ENCODE data around the gene FZR1. TPM values are rescaled to one million over a fixed set of nuclear protein-coding genes. Genes with fewer than 3 reads are reported as not detected.
"Not testable (repeated sequence)": the region's sequence is repeated elsewhere in the genome, so short reads cannot be mapped to it uniquely, and the experiment has no call there.

Gene FZR1
- total RNA-seq, 1 experiment from 2014 or later, result 48.2 TPM

- DNase-seq (ENCODE audit: low read depth), result peak; percentile 53
These were observed 38.9 kb downstream of the FZR1 start for GRCh38 chr19:3544742-3545668.

GRCh38 chr19:3545669-3546034, 39.5 kb downstream of the FZR1 start:
- DNase-seq (ENCODE audit: low read depth), result no peak

- DNase-seq (ENCODE audit: low read depth), result no peak
These were observed 40.0 kb downstream of the FZR1 start for GRCh38 chr19:3546119-3546518.

- no peak for DNase-seq (ENCODE audit: low read depth)
These were observed 41.2 kb downstream of the FZR1 start for GRCh38 chr19:3547301-3547731.

GRCh38 chr19:3547767-3548282, 41.7 kb downstream of the FZR1 start:
- DNase-seq (ENCODE audit: low read depth), result no peak

- no peak for DNase-seq (ENCODE audit: low read depth)
These were observed 42.5 kb downstream of the FZR1 start for GRCh38 chr19:3548606-3549005.

GRCh38 chr19:3549816-3550215, 43.7 kb downstream of the FZR1 start:
- no peak for DNase-seq (ENCODE audit: low read depth)

GRCh38 chr19:3550947-3551791, 45.1 kb downstream of the FZR1 start:
- no peak for DNase-seq (ENCODE audit: low read depth)

- no peak for DNase-seq (ENCODE audit: low read depth)
These were observed 45.6 kb downstream of the FZR1 start for GRCh38 chr19:3551792-3552095.

- DNase-seq (ENCODE audit: low read depth), result peak; percentile 73
These were observed 48.4 kb downstream of the FZR1 start for GRCh38 chr19:3554254-3555083.

GRCh38 chr19:3555653-3556422, 49.7 kb downstream of the FZR1 start:
- DNase-seq (ENCODE audit: low read depth), result no peak

GRCh38 chr19:3556423-3556977, 50.4 kb downstream of the FZR1 start:
- no peak for DNase-seq (ENCODE audit: low read depth)

- DNase-seq (ENCODE audit: low read depth), result peak; percentile 61
These were observed 50.9 kb downstream of the FZR1 start for GRCh38 chr19:3556978-3557460.

- DNase-seq (ENCODE audit: low read depth), result peak; percentile 98
These were observed 51.5 kb downstream of the FZR1 start, which contains the start of gene MFSD12 for GRCh38 chr19:3557461-3558248. TSS of gene MFSD12 (minus strand) at chr19:3557586. CDS start at chr19:3557403, 183 bp downstream.

GRCh38 chr19:3563709-3564524, 57.8 kb downstream of the FZR1 start:
- peak; percentile 60 for DNase-seq (ENCODE audit: low read depth)

GRCh38 chr19:3565139-3565538, 59.0 kb downstream of the FZR1 start:
- peak; percentile 100 for DNase-seq (ENCODE audit: low read depth)

GRCh38 chr19:3570042-3570441, 63.9 kb downstream of the FZR1 start:
- not testable (repeated sequence) for DNase-seq (ENCODE audit: low read depth)

GRCh38 chr19:3570606-3571011, 64.5 kb downstream of the FZR1 start:
- DNase-seq (ENCODE audit: low read depth), result peak; percentile 76
